HUDEP-2 (cell line): ENCODE data around the gene BRD8.
"Not testable (repeated sequence)": the region's sequence is repeated elsewhere in the genome, so short reads cannot be mapped to it uniquely, and the experiment has no call there.

ENCODE experiments used
- DNase-seq, 76 experiments: peaks; one replicate each; lab custom pipeline; 2025; ENCODE audit not compliant: unreplicated experiment in 76 of 76; lab: John Stamatoyannopoulos, UW

The BRD8 gene

GRCh38 chr5:138178516-138179276, at the start of gene BRD8, which contains the start of gene KIF20A:
Gene BRD8, minus strand, starts transcription at chr5:138178630. Its CDS starts 16 bp downstream, at chr5:138178614.
Gene KIF20A, plus strand, starts transcription at chr5:138179112. Its CDS starts 569 bp downstream, at chr5:138179681.
- DNase-seq: peak in 75 of 76 experiments; percentile 46 to 98 (median 93)

- no peak for DNase-seq
Observed at GRCh38 chr5:138226910-138227309, 48.5 kb upstream of the BRD8 start.

- no peak for DNase-seq
Observed at GRCh38 chr5:138224712-138225111, 46.3 kb upstream of the BRD8 start.

- DNase-seq: no peak
Observed at GRCh38 chr5:138223532-138223931, 45.1 kb upstream of the BRD8 start.

GRCh38 chr5:138216799-138217198, 38.4 kb upstream of the BRD8 start:
- DNase-seq: no peak

- DNase-seq: peak; percentile 20 to 97 (median 90)
Observed at GRCh38 chr5:138213161-138214029, 35.0 kb upstream of the BRD8 start, which contains the start of gene CDC23. Gene CDC23, minus strand, starts transcription at chr5:138213323. Its CDS starts 11 bp downstream, at chr5:138213312.

- DNase-seq: peak in 5 of 76 experiments; percentile 8 to 34 (median 24)
Observed at GRCh38 chr5:138212828-138213160, 34.4 kb upstream of the BRD8 start.

- DNase-seq: no peak
Observed at GRCh38 chr5:138210985-138211384, 32.6 kb upstream of the BRD8 start.

GRCh38 chr5:138193859-138194258, 15.4 kb upstream of the BRD8 start:
- not testable (repeated sequence) for DNase-seq

- no peak for DNase-seq
Observed at GRCh38 chr5:138192826-138193225, 14.4 kb upstream of the BRD8 start.

GRCh38 chr5:138188626-138189025, 10.2 kb upstream of the BRD8 start:
- no peak for DNase-seq

GRCh38 chr5:138186002-138186447, 7.6 kb upstream of the BRD8 start:
- DNase-seq: peak in 5 of 76 experiments; percentile 3 to 40 (median 7)

- DNase-seq: no peak
Observed at GRCh38 chr5:138182808-138183207, 4.4 kb upstream of the BRD8 start.

- no peak for DNase-seq
Observed at GRCh38 chr5:138180841-138181240, 2.4 kb upstream of the BRD8 start.

GRCh38 chr5:138180183-138180782, 1.9 kb upstream of the BRD8 start:
- DNase-seq: peak in 34 of 76 experiments; percentile 30 to 77 (median 58)

GRCh38 chr5:138179277-138179857, 937 bp upstream of the BRD8 start:
- peak in 21 of 76 experiments; percentile 2 to 42 (median 15) for DNase-seq

GRCh38 chr5:138177941-138178515, 402 bp downstream of the BRD8 start:
- DNase-seq: peak in 11 of 76 experiments; percentile 1 to 31 (median 8)

GRCh38 chr5:138170299-138170698, 8.1 kb downstream of the BRD8 start:
- DNase-seq: no peak

GRCh38 chr5:138169124-138169523, 9.3 kb downstream of the BRD8 start:
- DNase-seq: no peak

- no peak for DNase-seq
Observed at GRCh38 chr5:138163721-138164120, 14.7 kb downstream of the BRD8 start.
